ENCODE measurements around the gene OTULINL.

Gene OTULINL

GRCh38 chr5:14580398-14581034, 1.1 kb upstream of the OTULINL start (continued):
- TF ChIP-seq ZNF513 (tag by site-specific recombination; IDR thresholded peaks at IDR 0.05) (no peak), ZNF16 (tag by site-specific recombination; IDR thresholded peaks at IDR 0.05; ENCODE audit: low read depth) (no peak), YY2 (tag by site-specific recombination; IDR thresholded peaks at IDR 0.05) (no peak), ZNF2 (tag by site-specific recombination; IDR thresholded peaks at IDR 0.05) (peak; percentile 90), ZNF324 (tag by site-specific recombination; IDR thresholded peaks at IDR 0.05) (peak; percentile 83; the same call in 1 of the 2 replicates), KLF8 (tag by site-specific recombination; IDR thresholded peaks at IDR 0.05) (peak; percentile 92; the same call in 1 of the 2 replicates), ZNF394 (tag by site-specific recombination; IDR thresholded peaks at IDR 0.05; ENCODE audit: borderline replicate concordance) (peak; percentile 71), GLI2 (tag by site-specific recombination; IDR thresholded peaks at IDR 0.05; ENCODE audit: borderline replicate concordance, low read depth) (peak; percentile 97), ZNF791 (tag by site-specific recombination; IDR thresholded peaks at IDR 0.05) (no peak), MYNN (tag by site-specific recombination; IDR thresholded peaks at IDR 0.05; ENCODE audit: borderline replicate concordance) (no peak), ZNF366 (tag by site-specific recombination; conservative IDR thresholded peaks at IDR 0.05) (peak; percentile 98), TCF7L2 (IDR thresholded peaks at IDR 0.05; ENCODE audit: borderline replicate concordance, low read depth, low read length) (no peak), ZNF660 (tag by site-specific recombination; IDR thresholded peaks at IDR 0.05) (no peak), ZNF677 (tag by site-specific recombination; IDR thresholded peaks at IDR 0.05) (no peak), MZF1 (tag by site-specific recombination; IDR thresholded peaks at IDR 0.05; ENCODE audit: borderline replicate concordance) (peak; percentile 50; the same call in 1 of the 2 replicates), ZNF624 (tag by site-specific recombination; IDR thresholded peaks at IDR 0.05) (no peak), ZNF138 (tag by site-specific recombination; IDR thresholded peaks at IDR 0.05; ENCODE audit: borderline replicate concordance) (no peak), ZNF560 (tag by site-specific recombination; IDR thresholded peaks at IDR 0.05; ENCODE audit: borderline replicate concordance) (no peak), ZEB2 (tag by site-specific recombination; IDR thresholded peaks at IDR 0.05) (peak; percentile 99), HOXD13 (CRISPR knock-in tag; IDR thresholded peaks at IDR 0.05; ENCODE audit: borderline replicate concordance) (no peak), ZNF670 (tag by site-specific recombination; IDR thresholded peaks at IDR 0.05; ENCODE audit: low read depth) (no peak), OSR2 (tag by site-specific recombination; IDR thresholded peaks at IDR 0.05) (peak; percentile 98), ZSCAN5A (tag by site-specific recombination; IDR thresholded peaks at IDR 0.05) (no peak), SCRT2 (tag by site-specific recombination; IDR thresholded peaks at IDR 0.05) (peak; percentile 81), ZNF792 (tag by site-specific recombination; IDR thresholded peaks at IDR 0.05) (no peak), SETDB1 (IDR thresholded peaks at IDR 0.05; ENCODE audit: insufficient read length, low read length) (no peak), ZNF510 (tag by site-specific recombination; IDR thresholded peaks at IDR 0.05; ENCODE audit: insufficient replicate concordance) (no peak), ZNF112 (tag by site-specific recombination; IDR thresholded peaks at IDR 0.05) (no peak)
- TF ChIP-seq, protein P1, sequence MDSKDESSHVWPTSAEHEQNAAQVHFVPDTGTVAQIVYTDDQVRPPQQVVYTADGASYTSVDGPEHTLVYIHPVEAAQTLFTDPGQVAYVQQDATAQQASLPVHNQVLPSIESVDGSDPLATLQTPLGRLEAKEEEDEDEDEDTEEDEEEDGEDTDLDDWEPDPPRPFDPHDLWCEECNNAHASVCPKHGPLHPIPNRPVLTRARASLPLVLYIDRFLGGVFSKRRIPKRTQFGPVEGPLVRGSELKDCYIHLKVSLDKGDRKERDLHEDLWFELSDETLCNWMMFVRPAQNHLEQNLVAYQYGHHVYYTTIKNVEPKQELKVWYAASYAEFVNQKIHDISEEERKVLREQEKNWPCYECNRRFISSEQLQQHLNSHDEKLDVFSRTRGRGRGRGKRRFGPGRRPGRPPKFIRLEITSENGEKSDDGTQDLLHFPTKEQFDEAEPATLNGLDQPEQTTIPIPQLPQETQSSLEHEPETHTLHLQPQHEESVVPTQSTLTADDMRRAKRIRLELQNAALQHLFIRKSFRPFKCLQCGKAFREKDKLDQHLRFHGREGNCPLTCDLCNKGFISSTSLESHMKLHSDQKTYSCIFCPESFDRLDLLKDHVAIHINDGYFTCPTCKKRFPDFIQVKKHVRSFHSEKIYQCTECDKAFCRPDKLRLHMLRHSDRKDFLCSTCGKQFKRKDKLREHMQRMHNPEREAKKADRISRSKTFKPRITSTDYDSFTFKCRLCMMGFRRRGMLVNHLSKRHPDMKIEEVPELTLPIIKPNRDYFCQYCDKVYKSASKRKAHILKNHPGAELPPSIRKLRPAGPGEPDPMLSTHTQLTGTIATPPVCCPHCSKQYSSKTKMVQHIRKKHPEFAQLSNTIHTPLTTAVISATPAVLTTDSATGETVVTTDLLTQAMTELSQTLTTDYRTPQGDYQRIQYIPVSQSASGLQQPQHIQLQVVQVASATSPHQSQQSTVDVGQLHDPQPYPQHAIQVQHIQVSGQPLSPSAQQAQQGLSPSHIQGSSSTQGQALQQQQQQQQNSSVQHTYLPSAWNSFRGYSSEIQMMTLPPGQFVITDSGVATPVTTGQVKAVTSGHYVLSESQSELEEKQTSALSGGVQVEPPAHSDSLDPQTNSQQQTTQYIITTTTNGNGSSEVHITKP (tag by site-specific recombination; IDR thresholded peaks at IDR 0.05) = no peak
- TF ChIP-seq, protein P2, sequence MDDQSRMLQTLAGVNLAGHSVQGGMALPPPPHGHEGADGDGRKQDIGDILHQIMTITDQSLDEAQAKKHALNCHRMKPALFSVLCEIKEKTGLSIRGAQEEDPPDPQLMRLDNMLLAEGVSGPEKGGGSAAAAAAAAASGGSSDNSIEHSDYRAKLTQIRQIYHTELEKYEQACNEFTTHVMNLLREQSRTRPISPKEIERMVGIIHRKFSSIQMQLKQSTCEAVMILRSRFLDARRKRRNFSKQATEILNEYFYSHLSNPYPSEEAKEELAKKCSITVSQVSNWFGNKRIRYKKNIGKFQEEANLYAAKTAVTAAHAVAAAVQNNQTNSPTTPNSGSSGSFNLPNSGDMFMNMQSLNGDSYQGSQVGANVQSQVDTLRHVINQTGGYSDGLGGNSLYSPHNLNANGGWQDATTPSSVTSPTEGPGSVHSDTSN (CRISPR knock-in tag; IDR thresholded peaks at IDR 0.05) = no peak
- TF ChIP-seq, protein P3, sequence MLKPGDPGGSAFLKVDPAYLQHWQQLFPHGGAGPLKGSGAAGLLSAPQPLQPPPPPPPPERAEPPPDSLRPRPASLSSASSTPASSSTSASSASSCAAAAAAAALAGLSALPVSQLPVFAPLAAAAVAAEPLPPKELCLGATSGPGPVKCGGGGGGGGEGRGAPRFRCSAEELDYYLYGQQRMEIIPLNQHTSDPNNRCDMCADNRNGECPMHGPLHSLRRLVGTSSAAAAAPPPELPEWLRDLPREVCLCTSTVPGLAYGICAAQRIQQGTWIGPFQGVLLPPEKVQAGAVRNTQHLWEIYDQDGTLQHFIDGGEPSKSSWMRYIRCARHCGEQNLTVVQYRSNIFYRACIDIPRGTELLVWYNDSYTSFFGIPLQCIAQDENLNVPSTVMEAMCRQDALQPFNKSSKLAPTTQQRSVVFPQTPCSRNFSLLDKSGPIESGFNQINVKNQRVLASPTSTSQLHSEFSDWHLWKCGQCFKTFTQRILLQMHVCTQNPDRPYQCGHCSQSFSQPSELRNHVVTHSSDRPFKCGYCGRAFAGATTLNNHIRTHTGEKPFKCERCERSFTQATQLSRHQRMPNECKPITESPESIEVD (tag by site-specific recombination; IDR thresholded peaks at IDR 0.05) = peak; percentile 94
